ENCODE data around the gene PLA2G4A.

The PLA2G4A gene

GRCh38 chr1:186975220-186975619, 146.5 kb downstream of the PLA2G4A start:
- no peak for DNase-seq

- DNase-seq = no peak
These were observed 148.0 kb downstream of the PLA2G4A start for GRCh38 chr1:186976700-186977099.

- no peak for DNase-seq
These were observed 148.7 kb downstream of the PLA2G4A start for GRCh38 chr1:186977266-186977957.

GRCh38 chr1:186978596-186979556, 150.1 kb downstream of the PLA2G4A start:
- no peak for DNase-seq

- no peak for DNase-seq
These were observed 151.7 kb downstream of the PLA2G4A start for GRCh38 chr1:186980400-186980799.

- DNase-seq = no peak
These were observed 153.4 kb downstream of the PLA2G4A start for GRCh38 chr1:186982116-186982515.

- DNase-seq = no peak
These were observed 154.6 kb downstream of the PLA2G4A start for GRCh38 chr1:186983327-186983726.

GRCh38 chr1:186984959-186985358, 156.2 kb downstream of the PLA2G4A start:
- DNase-seq = no peak

- peak in 4 of 56 donors; percentile 4 to 59 (median 13) for DNase-seq
These were observed 157.2 kb downstream of the PLA2G4A start for GRCh38 chr1:186985889-186986491.

- no peak for DNase-seq
These were observed 158.3 kb downstream of the PLA2G4A start for GRCh38 chr1:186987065-186987464.

- DNase-seq = no peak
These were observed 159.0 kb downstream of the PLA2G4A start for GRCh38 chr1:186987769-186988168.

GRCh38 chr1:186993996-186994395, 165.2 kb downstream of the PLA2G4A start:
- DNase-seq = no peak

GRCh38 chr1:186994897-186995296, 166.1 kb downstream of the PLA2G4A start:
- DNase-seq = no peak

GRCh38 chr1:186996816-186997215, 168.1 kb downstream of the PLA2G4A start:
- DNase-seq = no peak

- DNase-seq = no peak
These were observed 169.1 kb downstream of the PLA2G4A start for GRCh38 chr1:186997877-186998276.

- DNase-seq = no peak
These were observed 170.8 kb downstream of the PLA2G4A start for GRCh38 chr1:186999506-186999905.

- DNase-seq = no peak
These were observed 172.6 kb downstream of the PLA2G4A start for GRCh38 chr1:187001198-187001889.

GRCh38 chr1:187003353-187003752, 174.6 kb downstream of the PLA2G4A start:
- DNase-seq = no peak

- no peak for DNase-seq
These were observed 178.1 kb downstream of the PLA2G4A start for GRCh38 chr1:187006896-187007295.

- DNase-seq = no peak
These were observed 180.6 kb downstream of the PLA2G4A start for GRCh38 chr1:187009320-187009719.

GRCh38 chr1:187010571-187011309, 182.0 kb downstream of the PLA2G4A start:
- DNase-seq = no peak

All from amygdala (tissue), 56 donors.